GM23338 (cell line): ENCODE results near the gene FMOD. TPM values are rescaled to one million over a fixed set of nuclear protein-coding genes. Genes with fewer than 3 reads are reported as not detected.
A peak's percentile ranks its signal among the peaks of the same experiment; 100 is the strongest.

Experiments used
- ATAC-seq: fragments of 200-7000 bp; cut with Tn5 transposase; 3 replicates; pipeline ENCODE4 v1.9.1; 2020
- DNase-seq: peaks from one replicate; pipeline ENCODE4 v3.0.0-alpha.2; 2015; ENCODE audit warnings: low spot score
- H2AFZ ChIP-seq: fragments of 200-600 bp; sonication (generic); 2 replicates; pipeline ENCODE4 v1.8.0; 2016; ENCODE audit warnings: antibody characterized with exemption, mild to moderate bottlenecking, moderate library complexity
- H3F3A ChIP-seq: fragments of 200-600 bp; sonication (generic); replicated peaks from 2 replicates; pipeline ENCODE4 v1.8.0; 2017; ENCODE audit warnings: antibody characterized with exemption, mixed run types, low read depth
- H3K27ac ChIP-seq: fragments of 200-600 bp; sonication (generic); 2 replicates; pipeline ENCODE4 v1.6.1; 2016; ENCODE audit warnings: low read depth
- H3K27me3 ChIP-seq: fragments of 200-600 bp; sonication (generic); 2 replicates; pipeline ENCODE4 v1.8.0; 2016; ENCODE audit warnings: mild to moderate bottlenecking, mixed run types, moderate library complexity; ENCODE audit not compliant: insufficient read depth
- H3K36me3 ChIP-seq: fragments of 200-600 bp; sonication (generic); 2 replicates; pipeline ENCODE4 v1.8.0; 2016; ENCODE audit warnings: mild to moderate bottlenecking; ENCODE audit not compliant: insufficient read depth
- H3K4me1 ChIP-seq: fragments of 200-600 bp; sonication (generic); 2 replicates; pipeline ENCODE4 v1.8.0; 2016; ENCODE audit warnings: mild to moderate bottlenecking, moderate library complexity; ENCODE audit not compliant: insufficient read depth
- H3K4me2 ChIP-seq: fragments of 200-600 bp; sonication (generic); 2 replicates; pipeline ENCODE4 v1.7.1; 2017; ENCODE audit warnings: mixed run types
- H3K4me3 ChIP-seq: fragments of 200-600 bp; sonication (generic); 2 replicates; pipeline ENCODE4 v1.6.1; 2016; ENCODE audit warnings: mixed run types
- H3K79me2 ChIP-seq: fragments of 200-600 bp; sonication (generic); replicated peaks from 2 replicates; pipeline ENCODE4 v1.8.0; 2017; ENCODE audit warnings: mild to moderate bottlenecking; ENCODE audit not compliant: insufficient read depth
- H3K9me2 ChIP-seq: fragments of 200-600 bp; sonication (generic); 2 replicates; pipeline ENCODE4 v1.8.0; 2017; ENCODE audit not compliant: insufficient read depth
- H4K20me1 ChIP-seq: fragments of 200-600 bp; sonication (generic); replicated peaks from 2 replicates; pipeline ENCODE4 v1.8.0; 2017; ENCODE audit warnings: mild to moderate bottlenecking; ENCODE audit not compliant: insufficient read depth
- H3K27ac Mint-ChIP-seq: 2 replicates; pipeline ENCODE4 v1.8.0; 2020; ENCODE audit warnings: inconsistent platforms, mild to moderate bottlenecking, moderate library complexity, mixed read lengths
- H3K27me3 Mint-ChIP-seq: 3 replicates; pipeline ENCODE4 v1.8.0; 2022; ENCODE audit warnings: low read depth, mild to moderate bottlenecking, moderate library complexity, mixed read lengths, inconsistent platforms; ENCODE audit not compliant: insufficient read depth, poor library complexity
- H3K36me3 Mint-ChIP-seq: 3 replicates; pipeline ENCODE4 v1.8.0; 2021; ENCODE audit warnings: low read depth, mild to moderate bottlenecking, inconsistent platforms, moderate library complexity, mixed read lengths
- H3K4me1 Mint-ChIP-seq: 3 replicates; pipeline ENCODE4 v1.8.0; 2020; ENCODE audit warnings: mild to moderate bottlenecking, inconsistent platforms, mixed read lengths
- H3K4me3 Mint-ChIP-seq: 3 replicates; pipeline ENCODE4 v1.8.0; 2021; ENCODE audit warnings: moderate library complexity, mild to moderate bottlenecking, inconsistent platforms, mixed read lengths
- H3K9me3 Mint-ChIP-seq: 3 replicates; pipeline ENCODE4 v1.8.0; 2020; ENCODE audit warnings: moderate library complexity, mild to moderate bottlenecking, inconsistent platforms, mixed read lengths
- CREB1 ChIP-seq: fragments of 250-450 bp; sonication (Bioruptor Pico); IDR thresholded peaks from 2 replicates; pipeline ENCODE4 v1.5.0; 2020; ENCODE audit warnings: low read depth, mild to moderate bottlenecking, moderate library complexity
- ETS1 ChIP-seq: IDR thresholded peaks from 2 replicates; pipeline ENCODE4 v1.6.1; 2016; ENCODE audit warnings: antibody characterized with exemption
- EZH2phosphoT487 ChIP-seq: fragments of 200-600 bp; sonication (generic); IDR thresholded peaks from one replicate; pipeline ENCODE4 v1.8.1; 2018; ENCODE audit warnings: antibody characterized with exemption; ENCODE audit not compliant: unreplicated experiment
- JUNB ChIP-seq: IDR thresholded peaks from one replicate; pipeline ENCODE4 v1.6.1; 2016; ENCODE audit warnings: antibody characterized with exemption; ENCODE audit not compliant: unreplicated experiment
- NANOG ChIP-seq: IDR thresholded peaks from 2 replicates; pipeline ENCODE4 v1.6.1; 2016; ENCODE audit warnings: antibody characterized with exemption, borderline replicate concordance
- POLR2AphosphoS5 ChIP-seq: IDR thresholded peaks from 2 replicates; pipeline ENCODE4 v1.6.1; 2016; ENCODE audit warnings: antibody characterized with exemption, low read depth
- ZNF114 ChIP-seq: fragments of 250-450 bp; sonication (Bioruptor Pico); IDR thresholded peaks from 2 replicates; pipeline ENCODE4 v1.5.0; 2020; ENCODE audit warnings: mild to moderate bottlenecking, moderate library complexity
- polyA plus RNA-seq: library from polyadenylated mRNA; unstranded; fragments of >200 nt; fragmentation: Nextera tagmentation; extraction: Ambion mirVana; gene quantifications from 2 replicates; pipeline ENCODE4 v1.2.1, GENCODE V29; 2016
- total RNA-seq: library from RNA; depleted of rRNA; stranded (reverse); fragments of >200 nt; shearing (Covaris generic); gene quantifications from 2 replicates; pipeline ENCODE4 v1.2.3, GENCODE V29; 2014
- TF ChIP-seq, protein P1 (sequence below), 2 experiments: fragments of 200-600 bp in 1 of 2; sonication (generic) in 1 of 2; conservative IDR thresholded peaks; 2 replicates each; pipeline versions ENCODE4 v1.5.1 to v1.6.1; 2016 to 2017; ENCODE audit warnings: antibody characterized with exemption in 2 of 2, low read depth in 2 of 2, mild to moderate bottlenecking in 2 of 2, moderate library complexity in 1 of 2
- TF ChIP-seq, protein P2 (sequence below): fragments of 250-450 bp; sonication (Bioruptor Pico); IDR thresholded peaks from 2 replicates; pipeline ENCODE4 v1.5.0; 2020; ENCODE audit warnings: mild to moderate bottlenecking, moderate library complexity

The FMOD gene
- total and polyA plus RNA-seq, 2 experiments from 2014 or later = 0.27 to 1.3 TPM

DNA sequence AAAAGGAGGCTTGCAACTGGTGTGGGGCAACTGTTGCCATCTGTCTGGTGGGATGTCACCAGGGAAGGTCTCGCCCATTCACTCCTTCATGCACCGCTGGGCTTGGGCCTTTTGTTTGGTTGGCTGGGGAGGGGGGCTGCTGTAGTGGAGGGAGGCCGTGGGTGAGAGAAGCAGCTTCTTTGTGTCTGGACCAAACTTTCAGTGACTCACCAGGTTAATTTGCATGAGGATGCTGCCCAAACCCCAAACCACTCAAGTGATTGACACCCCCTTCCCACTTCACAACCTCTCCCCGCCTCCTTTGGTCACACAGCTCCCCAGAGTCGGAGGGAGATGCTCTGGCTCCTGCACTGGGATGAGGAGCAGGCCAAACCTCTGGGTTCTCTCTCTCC, 25.9 kb downstream of the FMOD start:
- Histone ChIP-seq H3K79me2 (no peaks in the 10 kb centered on the region), H4K20me1 (no peaks in the 10 kb centered on the region), H3K36me3 (no peaks in the 10 kb centered on the region), H3F3A (peaks cover 6% of the 10 kb centered on the region; the same call in 1 of the 2 replicates), H2AFZ (peak overlapping the region; percentile 91; the same call in 1 of the 2 replicates), H3K4me1 (peaks cover 37% of the 10 kb centered on the region), H3K9me2 (no peaks in the 10 kb centered on the region), H3K4me3 (peak overlapping the region; percentile 34; the same call in 1 of the 2 replicates), H3K27me3 (peaks cover 67% of the 10 kb centered on the region), H3K27ac (no peak overlapping the region), H3K4me2 (peak overlapping the region; percentile 77)
- H3K9me3 Mint-ChIP-seq = no peaks in the 10 kb centered on the region
- H3K4me3 Mint-ChIP-seq = no peak overlapping the region
- TF ChIP-seq EZH2phosphoT487 = no peak
- no peak for TF ChIP-seq JUNB
- no peak for TF ChIP-seq POLR2AphosphoS5
- no peak for TF ChIP-seq ETS1
- TF ChIP-seq ZNF114 (CRISPR knock-in tag) = no peak
- TF ChIP-seq NANOG = no peak
- TF ChIP-seq, protein P1, sequence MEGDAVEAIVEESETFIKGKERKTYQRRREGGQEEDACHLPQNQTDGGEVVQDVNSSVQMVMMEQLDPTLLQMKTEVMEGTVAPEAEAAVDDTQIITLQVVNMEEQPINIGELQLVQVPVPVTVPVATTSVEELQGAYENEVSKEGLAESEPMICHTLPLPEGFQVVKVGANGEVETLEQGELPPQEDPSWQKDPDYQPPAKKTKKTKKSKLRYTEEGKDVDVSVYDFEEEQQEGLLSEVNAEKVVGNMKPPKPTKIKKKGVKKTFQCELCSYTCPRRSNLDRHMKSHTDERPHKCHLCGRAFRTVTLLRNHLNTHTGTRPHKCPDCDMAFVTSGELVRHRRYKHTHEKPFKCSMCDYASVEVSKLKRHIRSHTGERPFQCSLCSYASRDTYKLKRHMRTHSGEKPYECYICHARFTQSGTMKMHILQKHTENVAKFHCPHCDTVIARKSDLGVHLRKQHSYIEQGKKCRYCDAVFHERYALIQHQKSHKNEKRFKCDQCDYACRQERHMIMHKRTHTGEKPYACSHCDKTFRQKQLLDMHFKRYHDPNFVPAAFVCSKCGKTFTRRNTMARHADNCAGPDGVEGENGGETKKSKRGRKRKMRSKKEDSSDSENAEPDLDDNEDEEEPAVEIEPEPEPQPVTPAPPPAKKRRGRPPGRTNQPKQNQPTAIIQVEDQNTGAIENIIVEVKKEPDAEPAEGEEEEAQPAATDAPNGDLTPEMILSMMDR (conservative IDR thresholded peaks at IDR 0.05; ENCODE audit: low read depth in 2 of 2) = no peak
- TF ChIP-seq CREB1 = no peak
- no peaks in the 10 kb centered on the region for H3K36me3 Mint-ChIP-seq
- ATAC-seq = peak; percentile 2
- peaks cover 70% of the 10 kb centered on the region for H3K4me1 Mint-ChIP-seq
- peaks cover 23% of the 10 kb centered on the region for H3K27me3 Mint-ChIP-seq
- peak; percentile 70 for DNase-seq
- H3K27ac Mint-ChIP-seq = no peak overlapping the region

DNA sequence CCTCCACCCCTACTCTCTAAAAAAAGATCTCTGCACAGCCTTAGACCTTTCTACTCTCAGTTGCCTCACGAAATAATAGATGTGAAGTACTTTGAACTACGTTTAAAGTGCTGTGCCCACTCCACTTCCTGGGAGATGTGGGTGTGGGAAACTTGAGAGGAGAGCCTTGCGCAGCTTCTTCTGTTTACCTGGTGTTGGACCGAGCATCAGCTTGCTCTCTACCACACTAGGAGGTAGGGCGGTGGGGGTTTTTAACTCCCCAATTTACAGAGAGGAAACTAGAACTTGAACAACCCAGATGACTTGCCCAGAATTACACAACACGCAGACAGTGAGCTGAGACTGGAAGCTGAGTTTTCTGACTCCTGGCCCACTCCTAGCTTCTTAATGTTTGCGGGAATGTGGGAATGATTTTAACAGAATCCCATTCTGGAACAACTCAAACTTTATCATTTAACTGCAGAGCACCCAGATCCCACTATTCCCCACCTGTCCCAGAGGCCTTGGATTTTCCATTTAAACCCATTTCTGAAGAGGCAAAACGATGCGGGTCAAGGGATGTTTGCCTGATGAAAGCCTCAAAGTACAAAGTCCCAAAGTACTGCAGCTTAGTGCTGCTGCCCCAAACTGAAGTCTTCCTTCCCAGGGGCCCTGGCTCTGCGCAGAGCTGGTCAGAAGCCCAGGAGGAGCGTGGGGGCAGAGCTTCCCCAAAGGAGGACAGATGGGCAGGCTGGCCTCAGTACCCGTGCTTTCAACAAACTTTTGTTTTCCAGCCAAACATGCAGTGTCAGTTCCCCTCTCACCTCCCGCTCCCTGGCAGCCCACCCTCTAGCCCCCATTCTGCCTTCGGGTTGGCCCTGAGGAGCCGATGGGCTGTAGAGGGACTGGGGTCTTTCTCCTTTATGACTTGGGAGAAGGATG, 26.6 kb downstream of the FMOD start:
- peaks cover 68% of the 10 kb centered on the region for H3K27me3 ChIP-seq
- Mint-ChIP-seq H3K4me3 (no peak overlapping the region), H3K27me3 (peaks cover 27% of the 10 kb centered on the region), H3K27ac (no peak overlapping the region), H3K9me3 (no peaks in the 10 kb centered on the region), H3K4me1 (peaks cover 67% of the 10 kb centered on the region), H3K36me3 (no peaks in the 10 kb centered on the region)
- no peaks in the 10 kb centered on the region for H4K20me1 ChIP-seq
- peaks cover 37% of the 10 kb centered on the region for H3K4me1 ChIP-seq
- peak overlapping the region; percentile 77 for H3K4me2 ChIP-seq
- peaks cover 6% of the 10 kb centered on the region; the same call in 1 of the 2 replicates for H3F3A ChIP-seq
- no peaks in the 10 kb centered on the region for H3K79me2 ChIP-seq
- H3K9me2 ChIP-seq = no peaks in the 10 kb centered on the region
- H3K4me3 ChIP-seq = no peak overlapping the region
- H2AFZ ChIP-seq = peak overlapping the region; percentile 91; the same call in 1 of the 2 replicates
- no peak for DNase-seq
- no peaks in the 10 kb centered on the region for H3K36me3 ChIP-seq
- H3K27ac ChIP-seq = no peak overlapping the region
- ATAC-seq = no peak
- TF ChIP-seq ETS1 = no peak
- no peak for TF ChIP-seq POLR2AphosphoS5
- no peak for TF ChIP-seq NANOG
- no peak for TF ChIP-seq CREB1
- TF ChIP-seq, protein P2, sequence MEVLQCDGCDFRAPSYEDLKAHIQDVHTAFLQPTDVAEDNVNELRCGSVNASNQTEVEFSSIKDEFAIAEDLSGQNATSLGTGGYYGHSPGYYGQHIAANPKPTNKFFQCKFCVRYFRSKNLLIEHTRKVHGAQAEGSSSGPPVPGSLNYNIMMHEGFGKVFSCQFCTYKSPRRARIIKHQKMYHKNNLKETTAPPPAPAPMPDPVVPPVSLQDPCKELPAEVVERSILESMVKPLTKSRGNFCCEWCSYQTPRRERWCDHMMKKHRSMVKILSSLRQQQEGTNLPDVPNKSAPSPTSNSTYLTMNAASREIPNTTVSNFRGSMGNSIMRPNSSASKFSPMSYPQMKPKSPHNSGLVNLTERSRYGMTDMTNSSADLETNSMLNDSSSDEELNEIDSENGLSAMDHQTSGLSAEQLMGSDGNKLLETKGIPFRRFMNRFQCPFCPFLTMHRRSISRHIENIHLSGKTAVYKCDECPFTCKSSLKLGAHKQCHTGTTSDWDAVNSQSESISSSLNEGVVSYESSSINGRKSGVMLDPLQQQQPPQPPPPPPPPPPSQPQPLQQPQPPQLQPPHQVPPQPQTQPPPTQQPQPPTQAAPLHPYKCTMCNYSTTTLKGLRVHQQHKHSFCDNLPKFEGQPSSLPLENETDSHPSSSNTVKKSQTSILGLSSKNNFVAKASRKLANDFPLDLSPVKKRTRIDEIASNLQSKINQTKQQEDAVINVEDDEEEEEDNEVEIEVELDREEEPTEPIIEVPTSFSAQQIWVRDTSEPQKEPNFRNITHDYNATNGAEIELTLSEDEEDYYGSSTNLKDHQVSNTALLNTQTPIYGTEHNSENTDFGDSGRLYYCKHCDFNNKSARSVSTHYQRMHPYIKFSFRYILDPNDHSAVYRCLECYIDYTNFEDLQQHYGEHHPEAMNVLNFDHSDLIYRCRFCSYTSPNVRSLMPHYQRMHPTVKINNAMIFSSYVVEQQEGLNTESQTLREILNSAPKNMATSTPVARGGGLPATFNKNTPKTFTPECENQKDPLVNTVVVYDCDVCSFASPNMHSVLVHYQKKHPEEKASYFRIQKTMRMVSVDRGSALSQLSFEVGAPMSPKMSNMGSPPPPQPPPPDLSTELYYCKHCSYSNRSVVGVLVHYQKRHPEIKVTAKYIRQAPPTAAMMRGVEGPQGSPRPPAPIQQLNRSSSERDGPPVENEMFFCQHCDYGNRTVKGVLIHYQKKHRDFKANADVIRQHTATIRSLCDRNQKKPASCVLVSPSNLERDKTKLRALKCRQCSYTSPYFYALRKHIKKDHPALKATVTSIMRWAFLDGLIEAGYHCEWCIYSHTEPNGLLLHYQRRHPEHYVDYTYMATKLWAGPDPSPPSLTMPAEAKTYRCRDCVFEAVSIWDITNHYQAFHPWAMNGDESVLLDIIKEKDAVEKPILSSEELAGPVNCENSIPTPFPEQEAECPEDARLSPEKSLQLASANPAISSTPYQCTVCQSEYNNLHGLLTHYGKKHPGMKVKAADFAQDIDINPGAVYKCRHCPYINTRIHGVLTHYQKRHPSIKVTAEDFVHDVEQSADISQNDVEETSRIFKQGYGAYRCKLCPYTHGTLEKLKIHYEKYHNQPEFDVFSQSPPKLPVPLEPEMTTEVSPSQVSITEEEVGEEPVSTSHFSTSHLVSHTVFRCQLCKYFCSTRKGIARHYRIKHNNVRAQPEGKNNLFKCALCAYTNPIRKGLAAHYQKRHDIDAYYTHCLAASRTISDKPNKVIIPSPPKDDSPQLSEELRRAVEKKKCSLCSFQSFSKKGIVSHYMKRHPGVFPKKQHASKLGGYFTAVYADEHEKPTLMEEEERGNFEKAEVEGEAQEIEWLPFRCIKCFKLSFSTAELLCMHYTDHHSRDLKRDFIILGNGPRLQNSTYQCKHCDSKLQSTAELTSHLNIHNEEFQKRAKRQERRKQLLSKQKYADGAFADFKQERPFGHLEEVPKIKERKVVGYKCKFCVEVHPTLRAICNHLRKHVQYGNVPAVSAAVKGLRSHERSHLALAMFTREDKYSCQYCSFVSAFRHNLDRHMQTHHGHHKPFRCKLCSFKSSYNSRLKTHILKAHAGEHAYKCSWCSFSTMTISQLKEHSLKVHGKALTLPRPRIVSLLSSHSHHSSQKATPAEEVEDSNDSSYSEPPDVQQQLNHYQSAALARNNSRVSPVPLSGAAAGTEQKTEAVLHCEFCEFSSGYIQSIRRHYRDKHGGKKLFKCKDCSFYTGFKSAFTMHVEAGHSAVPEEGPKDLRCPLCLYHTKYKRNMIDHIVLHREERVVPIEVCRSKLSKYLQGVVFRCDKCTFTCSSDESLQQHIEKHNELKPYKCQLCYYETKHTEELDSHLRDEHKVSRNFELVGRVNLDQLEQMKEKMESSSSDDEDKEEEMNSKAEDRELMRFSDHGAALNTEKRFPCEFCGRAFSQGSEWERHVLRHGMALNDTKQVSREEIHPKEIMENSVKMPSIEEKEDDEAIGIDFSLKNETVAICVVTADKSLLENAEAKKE (CRISPR knock-in tag) = no peak
- TF ChIP-seq JUNB = no peak
- TF ChIP-seq ZNF114 (CRISPR knock-in tag) = no peak
